ENCODE data around the gene KCNJ6.

GRCh38 chr21:37614351-37614875 lies 301.8 kb downstream of the KCNJ6 start:
- no peak for TF ChIP-seq CTCF (IDR thresholded peaks at IDR 0.05 in 2 of 3, conservative IDR thresholded peaks at IDR 0.05 in 1 of 3; ENCODE audit: control insufficient read depth in 2 of 3, extremely low read depth in 1 of 3, insufficient read depth in 1 of 3, low read depth in 3 of 3, low read length in 3 of 3)
- no peak for TF ChIP-seq SPI1 (IDR thresholded peaks at IDR 0.05; ENCODE audit: borderline replicate concordance, insufficient read depth, low read depth, low read length)
- TF ChIP-seq POLR2AphosphoS5 (IDR thresholded peaks at IDR 0.05; ENCODE audit: low read length): no peak
- no peak for TF ChIP-seq ASH2L (IDR thresholded peaks at IDR 0.05; ENCODE audit: borderline replicate concordance, low read depth)
- no peak for TF ChIP-seq CUX1 (IDR thresholded peaks at IDR 0.05; ENCODE audit: insufficient replicate concordance, low read depth, low read length)
- no peak for TF ChIP-seq REST (IDR thresholded peaks at IDR 0.05; ENCODE audit: low read depth, low read length)

All from GM12878 (cell line).